HG02678 (cell line): ENCODE results near the gene MR1.
A peak's percentile ranks its signal among the peaks of the same experiment; 100 is the strongest.

Experiments used
- ATAC-seq: cut with Tn5 transposase; IDR thresholded peaks from one replicate; pipeline ENCODE4 v1.9.1; 2021; ENCODE audit warnings: mild to moderate bottlenecking, moderate library complexity; ENCODE audit not compliant: unreplicated experiment

The MR1 gene

GRCh38 chr1:181062836-181063428 lies 29.1 kb downstream of the MR1 start:
- peak; percentile 69 for ATAC-seq

GRCh38 chr1:181064011-181064623 lies 30.3 kb downstream of the MR1 start:
- no peak for ATAC-seq

- no peak for ATAC-seq
Observed at GRCh38 chr1:181064702-181065101, 30.9 kb downstream of the MR1 start.

GRCh38 chr1:181073638-181074037 lies 39.9 kb downstream of the MR1 start:
- ATAC-seq, result no peak

- no peak for ATAC-seq
Observed at GRCh38 chr1:181075766-181076350, 42.1 kb downstream of the MR1 start.

- no peak for ATAC-seq
Observed at GRCh38 chr1:181076852-181077251, 43.1 kb downstream of the MR1 start.

- ATAC-seq, result no peak
Observed at GRCh38 chr1:181077576-181078242, 43.9 kb downstream of the MR1 start.

- no peak for ATAC-seq
Observed at GRCh38 chr1:181079382-181079781, 45.6 kb downstream of the MR1 start.

- no peak for ATAC-seq
Observed at GRCh38 chr1:181079920-181080319, 46.1 kb downstream of the MR1 start.

- no peak for ATAC-seq
Observed at GRCh38 chr1:181080556-181080955, 46.8 kb downstream of the MR1 start.

GRCh38 chr1:181081395-181081794 lies 47.6 kb downstream of the MR1 start:
- ATAC-seq, result no peak

- peak; percentile 42 for ATAC-seq
Observed at GRCh38 chr1:181083842-181084605, 50.2 kb downstream of the MR1 start.

- no peak for ATAC-seq
Observed at GRCh38 chr1:181084606-181084969, 50.8 kb downstream of the MR1 start.

- no peak for ATAC-seq
Observed at GRCh38 chr1:181086091-181086490, 52.3 kb downstream of the MR1 start.

GRCh38 chr1:181086926-181087325 lies 53.1 kb downstream of the MR1 start:
- no peak for ATAC-seq

- no peak for ATAC-seq
Observed at GRCh38 chr1:181087400-181087901, 53.7 kb downstream of the MR1 start.

- peak; percentile 76 for ATAC-seq
Observed at GRCh38 chr1:181088079-181089016, 54.6 kb downstream of the MR1 start, which contains the start of gene IER5. IER5 (plus strand) TSS chr1:181088700; CDS start chr1:181088903, 203 bp downstream.

GRCh38 chr1:181089017-181089675 lies 55.4 kb downstream of the MR1 start:
- ATAC-seq, result peak; percentile 8
